ENCODE results near the gene CNNM1. TPM values are rescaled to one million over a fixed set of nuclear protein-coding genes. Genes with fewer than 3 reads are reported as not detected.

Gene CNNM1
- total RNA-seq, 1 donor from 2014 or later: 2.5 TPM

DNA sequence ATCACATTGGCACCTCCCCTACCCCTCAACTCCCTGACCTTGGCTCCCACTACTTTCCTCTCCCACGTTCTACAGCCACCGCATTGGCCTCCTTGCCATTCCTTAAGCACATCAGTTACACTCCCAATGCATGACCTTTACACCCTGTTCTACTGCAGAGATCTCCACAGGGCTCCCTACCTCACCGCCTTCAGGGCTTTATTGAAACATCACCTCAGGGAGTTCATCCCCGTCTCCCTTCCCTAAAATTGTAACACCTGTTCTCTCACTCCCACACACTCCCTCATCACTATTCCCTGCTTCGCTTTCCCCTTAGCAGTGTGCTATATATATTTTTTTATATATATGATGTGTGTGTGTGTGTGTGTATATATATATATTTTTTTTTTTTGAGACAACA, 18.5 kb downstream of the CNNM1 start:
- H3K27me3 Mint-ChIP-seq (ENCODE audit: low read depth, unreplicated experiment): no peaks in the 10 kb centered on the region
- Histone ChIP-seq H3K79me2 (ENCODE audit: insufficient read depth, low read length) (no peaks in the 10 kb centered on the region), H2AFZ (ENCODE audit: low read depth, low read length) (no peak overlapping the region), H4K20me1 (ENCODE audit: insufficient read depth, low read length) (no peaks in the 10 kb centered on the region), H3K9me3 (ENCODE audit: insufficient read depth, low read depth, low read length) (no peaks in the 10 kb centered on the region), H3K36me3 (ENCODE audit: insufficient read depth, low read length) (no peaks in the 10 kb centered on the region), H3K27ac (ENCODE audit: low read depth, low read length) (no peak overlapping the region), H3K4me1 (ENCODE audit: insufficient read depth, low read length) (peaks cover 7% of the 10 kb centered on the region), H3K4me3 (ENCODE audit: insufficient read depth, low read depth, low read length) (no peak overlapping the region), H3K9ac (ENCODE audit: low read length) (no peak overlapping the region), H3K27me3 (ENCODE audit: insufficient read depth, low read length) (no peaks in the 10 kb centered on the region), H3K4me2 (ENCODE audit: low read length) (no peak overlapping the region)
- no peak overlapping the region for H3K27ac Mint-ChIP-seq (ENCODE audit: unreplicated experiment)
- no peak for TF ChIP-seq EZH2 (IDR thresholded peaks at IDR 0.05; ENCODE audit: insufficient read depth, low read length)
- no peak for TF ChIP-seq CTCF (IDR thresholded peaks at IDR 0.05; ENCODE audit: insufficient read depth, low read depth, low read length)
- H3K9me3 Mint-ChIP-seq (ENCODE audit: unreplicated experiment): peaks cover 1% of the 10 kb centered on the region
- FAIRE-seq (no peak), DNase-seq (ENCODE audit: low read depth) (no peak)
- H3K4me1 Mint-ChIP-seq (ENCODE audit: low read depth, unreplicated experiment): peaks cover 13% of the 10 kb centered on the region
- H3K36me3 Mint-ChIP-seq (ENCODE audit: low read depth, unreplicated experiment): peaks cover 1% of the 10 kb centered on the region
- H3K4me3 Mint-ChIP-seq (ENCODE audit: unreplicated experiment): no peak overlapping the region

DNA sequence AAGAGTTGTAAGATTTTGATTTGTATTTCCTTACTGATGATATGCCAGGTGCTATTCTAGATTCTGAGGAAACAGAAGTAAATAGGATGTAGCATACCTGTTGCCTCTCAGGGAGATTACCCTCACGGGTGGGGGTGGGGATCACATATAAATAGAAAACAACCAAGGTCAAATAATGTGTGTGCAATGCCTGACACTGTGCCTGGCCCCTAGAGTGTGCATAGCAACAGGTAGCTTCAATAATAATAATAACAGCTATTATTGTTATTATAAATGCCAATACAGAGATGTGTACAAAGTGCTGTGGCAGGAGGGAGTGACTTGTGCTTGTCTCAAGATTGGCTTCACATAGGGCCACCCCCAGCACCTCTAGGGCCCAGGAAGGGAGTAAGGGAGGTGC, 24.0 kb downstream of the CNNM1 start:
- H3K79me2 ChIP-seq (ENCODE audit: insufficient read depth, low read length): no peaks in the 10 kb centered on the region
- TF ChIP-seq CTCF (IDR thresholded peaks at IDR 0.05; ENCODE audit: insufficient read depth, low read depth, low read length): no peak
- TF ChIP-seq EZH2 (IDR thresholded peaks at IDR 0.05; ENCODE audit: insufficient read depth, low read length): no peak

DNA sequence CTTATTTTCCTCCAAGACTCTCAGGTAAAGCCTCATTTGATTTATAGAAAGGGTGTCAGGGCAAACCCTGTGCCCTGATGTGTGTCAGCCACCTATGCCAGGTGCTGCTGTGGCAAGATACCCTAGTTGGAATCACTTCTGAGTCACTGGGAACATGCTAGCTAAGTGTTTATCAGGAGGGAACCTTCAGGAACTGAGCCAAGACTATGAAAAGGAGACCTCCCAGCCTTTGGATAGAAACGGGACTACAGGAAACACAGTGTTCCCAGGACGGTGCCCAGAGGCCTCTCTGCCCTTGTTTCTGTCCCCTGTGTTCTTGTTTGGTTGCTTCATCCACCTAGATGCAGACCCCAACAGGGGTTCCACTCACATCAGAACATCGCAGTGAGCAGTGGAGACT, 28.5 kb downstream of the CNNM1 start:
- Histone ChIP-seq H3K9ac (ENCODE audit: low read length) (no peak overlapping the region), H3K4me3 (ENCODE audit: insufficient read depth, low read depth, low read length) (no peak overlapping the region), H3K27me3 (ENCODE audit: insufficient read depth, low read length) (peaks cover 3% of the 10 kb centered on the region), H3K36me3 (ENCODE audit: insufficient read depth, low read length) (no peaks in the 10 kb centered on the region), H3K9me3 (ENCODE audit: insufficient read depth, low read depth, low read length) (no peaks in the 10 kb centered on the region), H4K20me1 (ENCODE audit: insufficient read depth, low read length) (no peaks in the 10 kb centered on the region), H2AFZ (ENCODE audit: low read depth, low read length) (no peak overlapping the region), H3K4me2 (ENCODE audit: low read length) (no peak overlapping the region), H3K4me1 (ENCODE audit: insufficient read depth, low read length) (no peaks in the 10 kb centered on the region), H3K79me2 (ENCODE audit: insufficient read depth, low read length) (no peaks in the 10 kb centered on the region), H3K27ac (ENCODE audit: low read depth, low read length) (no peak overlapping the region)
- Mint-ChIP-seq H3K4me1 (ENCODE audit: low read depth, unreplicated experiment) (peaks cover 2% of the 10 kb centered on the region), H3K27ac (ENCODE audit: unreplicated experiment) (no peak overlapping the region), H3K27me3 (ENCODE audit: low read depth, unreplicated experiment) (no peaks in the 10 kb centered on the region), H3K9me3 (ENCODE audit: unreplicated experiment) (no peaks in the 10 kb centered on the region), H3K36me3 (ENCODE audit: low read depth, unreplicated experiment) (peaks cover 2% of the 10 kb centered on the region), H3K4me3 (ENCODE audit: unreplicated experiment) (no peak overlapping the region)
- TF ChIP-seq EZH2 (IDR thresholded peaks at IDR 0.05; ENCODE audit: insufficient read depth, low read length) (no peak), CTCF (IDR thresholded peaks at IDR 0.05; ENCODE audit: insufficient read depth, low read depth, low read length) (no peak)
- FAIRE-seq (no peak), DNase-seq (ENCODE audit: low read depth) (no peak)

More for the DNA sequence above, 24.0 kb downstream of the CNNM1 start:
- no peak for DNase-seq (ENCODE audit: low read depth)
- Mint-ChIP-seq H3K4me3 (ENCODE audit: unreplicated experiment) (no peak overlapping the region), H3K36me3 (ENCODE audit: low read depth, unreplicated experiment) (no peaks in the 10 kb centered on the region), H3K9me3 (ENCODE audit: unreplicated experiment) (peaks cover 1% of the 10 kb centered on the region), H3K27me3 (ENCODE audit: low read depth, unreplicated experiment) (no peaks in the 10 kb centered on the region), H3K4me1 (ENCODE audit: low read depth, unreplicated experiment) (peaks cover 2% of the 10 kb centered on the region), H3K27ac (ENCODE audit: unreplicated experiment) (no peak overlapping the region)
- H3K9ac ChIP-seq (ENCODE audit: low read length): no peak overlapping the region
- no peak overlapping the region for H3K4me3 ChIP-seq (ENCODE audit: insufficient read depth, low read depth, low read length)
- no peak overlapping the region for H3K4me2 ChIP-seq (ENCODE audit: low read length)
- H3K4me1 ChIP-seq (ENCODE audit: insufficient read depth, low read length): no peaks in the 10 kb centered on the region
- no peak overlapping the region for H3K27ac ChIP-seq (ENCODE audit: low read depth, low read length)
- no peaks in the 10 kb centered on the region for H4K20me1 ChIP-seq (ENCODE audit: insufficient read depth, low read length)
- H3K9me3 ChIP-seq (ENCODE audit: insufficient read depth, low read depth, low read length): no peaks in the 10 kb centered on the region
- no peaks in the 10 kb centered on the region for H3K36me3 ChIP-seq (ENCODE audit: insufficient read depth, low read length)
- FAIRE-seq: no peak
- H3K27me3 ChIP-seq (ENCODE audit: insufficient read depth, low read length): peaks cover 3% of the 10 kb centered on the region
- H2AFZ ChIP-seq (ENCODE audit: low read depth, low read length): no peak overlapping the region

All from astrocyte (in vitro differentiated cells and primary cell).